OCI-LY1 (cell line): ENCODE results near the gene GCC1.

Experiments
- H2AFZ ChIP-seq: fragments of 200-600 bp; sonication (generic), shearing (Covaris generic); 2 replicates; pipeline ENCODE4 v1.6.0; 2014; ENCODE audit warnings: antibody characterized with exemption, mild to moderate bottlenecking, low read length
- H3F3A ChIP-seq: fragments of 200-600 bp; sonication (generic), shearing (Covaris generic); 2 replicates; pipeline ENCODE4 v1.6.0; 2014; ENCODE audit warnings: mild to moderate bottlenecking, antibody characterized with exemption, low read length, moderate library complexity; ENCODE audit not compliant: insufficient read depth
- H3K27ac ChIP-seq: fragments of 200-600 bp; sonication (generic); 2 replicates; pipeline ENCODE4 v1.5.1; 2014; ENCODE audit warnings: low read length, mixed run types, mild to moderate bottlenecking, low read depth; ENCODE audit not compliant: poor library complexity, severe bottlenecking
- H3K27me3 ChIP-seq: fragments of 200-600 bp; sonication (generic); 2 replicates; pipeline ENCODE4 v1.6.0; 2014; ENCODE audit warnings: antibody characterized with exemption, mild to moderate bottlenecking, low read length, moderate library complexity; ENCODE audit not compliant: insufficient read depth
- H3K36me3 ChIP-seq: fragments of 200-600 bp; sonication (generic); 2 replicates; pipeline ENCODE4 v1.6.1; 2014; ENCODE audit warnings: mild to moderate bottlenecking, antibody characterized with exemption, low read length, moderate library complexity, mixed read lengths; ENCODE audit not compliant: insufficient read depth
- H3K4me1 ChIP-seq: fragments of 200-600 bp; sonication (generic); 2 replicates; pipeline ENCODE4 v1.5.1; 2014; ENCODE audit warnings: mild to moderate bottlenecking, low read length, moderate library complexity; ENCODE audit not compliant: insufficient read depth, severe bottlenecking
- H3K4me2 ChIP-seq: fragments of 200-600 bp; sonication (generic), shearing (Covaris generic); 2 replicates; pipeline ENCODE4 v1.6.1; 2014; ENCODE audit warnings: low read length
- H3K4me3 ChIP-seq: fragments of 200-600 bp; sonication (generic); 2 replicates; pipeline ENCODE4 v1.5.1; 2014; ENCODE audit warnings: low read length, low read depth, mild to moderate bottlenecking, mixed read lengths; ENCODE audit not compliant: poor library complexity, severe bottlenecking
- H3K79me2 ChIP-seq: fragments of 200-600 bp; shearing (Covaris generic); 2 replicates; pipeline ENCODE4 v1.6.1; 2016; ENCODE audit warnings: mixed run types, low read length, mixed read lengths; ENCODE audit not compliant: insufficient read depth
- H3K9ac ChIP-seq: fragments of 200-600 bp; sonication (generic), shearing (Covaris generic); 2 replicates; pipeline ENCODE4 v1.6.1; 2014; ENCODE audit warnings: mild to moderate bottlenecking, low read length, mixed read lengths
- H3K9me2 ChIP-seq: fragments of 200-600 bp; sonication (generic), shearing (Covaris generic); 2 replicates; pipeline ENCODE4 v1.6.1; 2014; ENCODE audit warnings: low read depth, mild to moderate bottlenecking, low read length, mixed read lengths
- H3K9me3 ChIP-seq: fragments of 200-600 bp; shearing (Covaris generic); 2 replicates; pipeline ENCODE4 v1.6.1; 2014; ENCODE audit warnings: low read length, mixed read lengths
- H4K20me1 ChIP-seq: fragments of 200-600 bp; sonication (generic), shearing (Covaris generic); 2 replicates; pipeline ENCODE4 v1.6.0; 2016; ENCODE audit warnings: mild to moderate bottlenecking, low read length; ENCODE audit not compliant: insufficient read depth
- CTCF ChIP-seq: fragments of 200-600 bp; sonication (generic), shearing (Covaris generic); IDR thresholded peaks from 2 replicates; pipeline ENCODE4 v1.5.1; 2017; ENCODE audit warnings: mild to moderate bottlenecking, antibody characterized with exemption, low read length, moderate library complexity, mixed read lengths
- EZH2 ChIP-seq: fragments of 200-600 bp; sonication (generic), shearing (Covaris generic); IDR thresholded peaks from 2 replicates; pipeline ENCODE4 v1.8.0; 2017; ENCODE audit warnings: borderline replicate concordance, mixed run types, mild to moderate bottlenecking, antibody characterized with exemption, low read length, moderate library complexity, mixed read lengths

GCC1 gene

GRCh38 chr7:127620406-127621233 is 35.2 kb upstream of the GCC1 start:
- no peak for TF ChIP-seq CTCF
- no peak for TF ChIP-seq EZH2
- Histone ChIP-seq H3K4me3 (no peak overlapping the region), H2AFZ (no peak overlapping the region), H4K20me1 (no peaks in the 10 kb centered on the region), H3K4me2 (no peak overlapping the region), H3K9me3 (0 out of 2 replicates have a peak, but pooled peaks cover 3% of the 10 kb centered on the region), H3K9me2 (0 out of 2 replicates have a peak, but pooled peaks cover 4% of the 10 kb centered on the region), H3K79me2 (no peaks in the 10 kb centered on the region), H3K4me1 (no peaks in the 10 kb centered on the region), H3F3A (no peaks in the 10 kb centered on the region), H3K36me3 (no peaks in the 10 kb centered on the region), H3K27ac (no peak overlapping the region), H3K9ac (no peak overlapping the region), H3K27me3 (no peaks in the 10 kb centered on the region)

GRCh38 chr7:127619681-127620405 is 34.4 kb upstream of the GCC1 start:
- Histone ChIP-seq H3K9me2 (no peaks in the 10 kb centered on the region), H3K79me2 (no peaks in the 10 kb centered on the region), H4K20me1 (no peaks in the 10 kb centered on the region), H3K4me1 (no peaks in the 10 kb centered on the region), H2AFZ (no peak overlapping the region), H3K27me3 (no peaks in the 10 kb centered on the region), H3K36me3 (no peaks in the 10 kb centered on the region), H3K9ac (no peak overlapping the region), H3K4me3 (no peak overlapping the region), H3F3A (no peaks in the 10 kb centered on the region), H3K9me3 (0 out of 2 replicates have a peak, but pooled peaks cover 3% of the 10 kb centered on the region), H3K27ac (no peak overlapping the region), H3K4me2 (no peak overlapping the region)
- TF ChIP-seq EZH2 (no peak), CTCF (no peak)

- H3K27ac ChIP-seq, result no peak overlapping the region
- H3K36me3 ChIP-seq, result no peaks in the 10 kb centered on the region
- H3K4me2 ChIP-seq, result no peak overlapping the region
- H4K20me1 ChIP-seq, result no peaks in the 10 kb centered on the region
- H2AFZ ChIP-seq, result no peak overlapping the region
- H3K9ac ChIP-seq, result no peak overlapping the region
- no peaks in the 10 kb centered on the region for H3K4me1 ChIP-seq
- no peak overlapping the region for H3K4me3 ChIP-seq
- H3K9me2 ChIP-seq, result no peaks in the 10 kb centered on the region
- no peaks in the 10 kb centered on the region for H3F3A ChIP-seq
- no peaks in the 10 kb centered on the region for H3K27me3 ChIP-seq
- TF ChIP-seq EZH2, result no peak
- no peak for TF ChIP-seq CTCF
- H3K9me3 ChIP-seq, result no peaks in the 10 kb centered on the region
- H3K79me2 ChIP-seq, result no peaks in the 10 kb centered on the region
Measured at GRCh38 chr7:127618775-127619174, 33.4 kb upstream of the GCC1 start.
